HG03558 (cell line): Measurements from ENCODE around the gene MARK2.
"Not testable (repeated sequence)": the region's sequence is repeated elsewhere in the genome, so short reads cannot be mapped to it uniquely, and the experiment has no call there.

ENCODE experiments used
- ATAC-seq: cut with Tn5 transposase; IDR thresholded peaks from one replicate; pipeline ENCODE4 v1.9.1; 2021; ENCODE audit warnings: moderate number of reproducible peaks; ENCODE audit not compliant: unreplicated experiment; ENCODE audit errors: extremely low read depth

Gene MARK2

DNA sequence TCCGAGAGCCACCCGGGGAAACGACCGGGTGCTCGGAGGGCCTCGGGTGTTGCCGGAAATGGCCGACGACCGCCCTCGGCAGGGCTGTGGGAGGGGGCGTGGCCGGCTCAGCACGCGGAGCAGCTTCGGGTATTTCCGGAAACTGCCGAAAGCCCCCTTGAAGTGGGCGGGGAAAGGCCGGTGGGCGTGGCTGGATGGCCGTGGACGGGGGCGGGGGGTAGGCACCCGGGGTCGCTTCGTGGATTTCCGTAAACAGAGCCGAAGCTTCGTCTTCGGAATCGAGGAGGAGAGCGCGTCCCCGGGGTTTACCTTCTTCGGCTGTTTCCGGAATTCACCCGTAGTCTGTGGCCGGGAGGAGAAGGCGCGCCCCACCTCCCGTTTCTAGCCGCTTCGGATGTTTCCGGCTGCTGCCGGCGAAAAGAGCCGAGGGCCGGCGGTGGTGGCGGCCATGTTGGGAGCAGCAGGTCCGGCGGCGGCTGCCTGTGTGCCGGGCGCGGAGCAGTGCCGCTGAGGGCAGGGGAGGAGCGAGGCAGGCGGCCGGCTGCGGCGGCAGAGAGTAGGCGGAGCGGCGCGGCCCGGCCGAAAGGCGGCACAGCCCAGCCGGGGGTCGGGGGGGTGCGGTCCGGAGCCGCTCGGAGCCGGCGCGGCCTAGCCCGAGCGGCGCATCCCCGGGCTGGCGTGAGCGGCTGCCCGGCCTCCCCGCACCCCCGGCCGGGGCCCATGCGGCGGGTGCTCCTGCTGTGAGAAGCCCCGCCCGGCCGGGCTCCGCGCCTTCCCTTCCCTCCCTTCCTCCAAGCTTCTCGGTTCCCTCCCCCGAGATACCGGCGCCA, at the start of gene MARK2:
MARK2 (plus strand) TSS at position 433 of the 830 bp plus-strand sequence; CDS start at position 830, 397 bp downstream.
- peak; percentile 34 for ATAC-seq

DNA sequence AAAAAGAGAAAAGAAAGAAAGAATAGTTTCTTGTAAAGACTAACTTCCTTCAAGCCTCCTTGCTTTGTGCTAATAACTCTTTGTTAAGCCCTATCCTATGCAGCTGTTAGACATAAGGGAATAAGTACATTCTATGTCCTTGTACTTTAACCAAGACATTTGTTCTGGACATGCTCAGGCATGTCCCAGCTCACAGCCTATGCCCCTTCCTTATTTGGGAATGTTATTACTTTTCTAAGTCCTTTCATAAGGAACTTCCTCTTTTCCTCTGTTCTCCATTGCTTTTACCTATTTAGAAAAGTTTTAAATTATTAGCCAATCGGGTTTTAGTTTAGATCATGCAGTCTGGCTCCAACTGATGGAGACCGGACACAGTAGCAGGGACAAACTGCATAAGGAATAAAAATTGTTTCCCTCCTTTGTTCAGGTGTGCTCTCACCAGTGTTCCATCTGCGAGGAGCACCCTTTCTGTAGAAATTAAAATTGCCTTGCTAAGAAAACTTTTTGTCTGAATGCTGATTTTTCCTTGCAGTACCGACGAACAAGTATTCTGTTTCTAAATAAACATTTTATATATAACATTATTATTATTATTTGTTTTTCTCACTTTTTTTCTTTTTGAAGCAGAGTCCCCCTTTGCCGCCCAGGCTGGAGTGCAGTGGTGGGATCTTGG, 47.3 kb upstream of the MARK2 start:
- ATAC-seq, result no peak

DNA sequence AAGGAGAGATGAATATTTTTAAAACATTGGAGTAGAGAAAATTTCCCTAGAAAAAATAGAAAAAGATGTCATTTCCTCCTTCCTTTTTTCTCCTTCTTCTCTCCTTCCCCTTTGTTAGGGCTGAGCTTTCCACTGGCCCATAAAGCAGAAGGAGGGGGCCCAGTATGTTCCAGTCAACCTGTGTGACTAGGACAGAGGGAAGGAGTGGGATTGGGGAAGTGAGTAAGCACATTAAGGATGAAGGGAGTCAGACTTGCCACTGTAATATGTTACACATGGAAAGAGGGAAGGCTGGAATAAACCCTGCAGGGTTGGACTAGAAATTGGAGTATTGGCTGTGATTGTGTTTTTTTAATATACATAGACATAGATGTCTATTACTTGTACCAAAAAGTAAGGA, 45.7 kb upstream of the MARK2 start:
- ATAC-seq, result no peak

DNA sequence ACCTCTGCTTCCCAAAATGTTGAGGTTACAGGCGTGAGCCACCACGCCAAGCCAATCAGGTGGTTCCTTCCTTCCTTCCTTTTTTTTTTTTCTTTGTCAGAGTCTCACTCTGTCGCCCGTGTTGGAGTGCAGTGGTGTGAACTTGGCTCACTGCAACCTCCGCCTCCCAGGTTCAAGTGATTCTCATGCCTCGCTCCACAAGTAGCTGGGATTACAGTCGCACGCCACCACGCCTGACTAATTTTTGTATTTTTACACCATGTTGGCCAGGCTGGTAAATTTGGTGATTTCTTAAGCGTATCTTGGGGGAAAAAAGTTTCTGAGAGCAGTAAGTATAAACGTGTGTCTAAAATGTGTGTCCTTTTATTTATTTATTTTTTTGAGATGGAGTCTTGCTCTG, 43.8 kb upstream of the MARK2 start:
- no peak for ATAC-seq

DNA sequence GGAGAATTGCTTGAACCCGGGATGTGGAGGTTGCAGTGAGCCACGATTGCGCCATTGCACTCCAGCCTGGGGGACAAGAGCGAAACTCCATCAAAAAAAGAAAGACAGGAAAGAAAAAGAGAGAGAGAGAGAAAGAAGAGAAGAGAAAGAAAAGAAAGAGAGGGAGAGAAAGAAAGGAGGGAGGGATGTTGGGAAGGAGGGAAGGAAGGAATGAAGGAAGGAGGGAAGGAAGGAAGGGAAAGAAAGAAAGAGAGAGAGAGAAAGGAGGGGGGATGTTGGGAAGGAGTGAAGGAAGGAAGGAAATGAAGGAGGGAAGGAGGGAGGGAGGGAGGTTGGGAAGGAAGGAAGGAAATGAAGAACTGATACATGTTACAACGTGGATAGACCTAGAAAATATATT, 38.0 kb upstream of the MARK2 start:
- no peak for ATAC-seq

DNA sequence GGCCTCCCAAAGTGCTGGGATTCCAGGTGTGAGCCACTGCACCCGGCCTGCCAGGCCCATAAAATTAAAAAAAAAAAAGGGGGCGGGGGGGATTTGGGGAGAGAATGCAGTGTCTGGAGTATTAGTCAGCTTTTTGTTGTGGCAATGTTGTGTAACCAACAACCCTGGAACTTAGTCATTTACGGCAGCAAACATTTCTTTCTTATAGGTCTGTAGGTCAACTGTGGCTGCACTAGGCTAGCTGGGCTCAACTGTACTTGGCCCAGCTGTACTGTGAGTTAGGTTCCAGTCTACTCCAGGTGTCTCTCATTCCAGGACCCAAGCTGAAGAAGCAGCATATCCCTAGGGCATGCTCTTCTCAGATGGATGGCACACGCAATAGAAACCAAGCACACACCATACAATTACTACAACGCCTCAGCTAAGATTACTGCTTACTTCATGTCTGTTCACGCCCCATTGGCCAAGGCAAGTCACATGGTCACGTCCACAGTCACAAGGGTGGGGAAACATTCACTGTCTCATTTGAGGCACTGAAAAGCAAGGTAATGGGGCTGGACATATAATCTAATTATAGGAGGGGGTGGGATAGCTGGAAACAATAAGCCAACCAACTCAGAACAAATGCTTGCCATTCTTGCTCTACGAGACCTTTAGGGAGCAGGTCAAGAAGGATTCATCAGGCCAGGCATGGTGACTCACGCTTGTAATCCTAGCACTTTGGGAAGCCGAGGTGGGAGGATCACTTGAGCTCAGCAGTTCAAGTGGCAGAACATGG, 36.1 kb upstream of the MARK2 start:
- ATAC-seq, result no peak

DNA sequence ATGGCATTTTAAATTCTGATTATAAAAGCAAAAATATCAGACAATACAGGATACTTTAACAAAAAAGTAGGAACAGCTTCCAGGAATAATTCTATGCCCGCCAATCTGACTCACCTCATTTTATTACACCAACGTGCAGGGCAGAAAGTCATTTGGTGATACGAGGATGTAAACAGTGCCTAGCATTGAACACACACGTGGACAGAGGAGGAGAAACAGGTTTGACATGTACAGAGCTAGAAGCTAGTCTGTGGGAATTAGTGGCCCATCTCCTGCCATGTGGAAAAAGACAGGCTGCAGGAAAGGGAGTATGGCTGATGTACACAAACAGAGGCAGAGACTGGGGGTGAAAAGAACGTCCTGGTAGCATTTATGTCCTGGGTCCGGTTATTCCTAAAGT, 34.7 kb upstream of the MARK2 start:
- no peak for ATAC-seq

DNA sequence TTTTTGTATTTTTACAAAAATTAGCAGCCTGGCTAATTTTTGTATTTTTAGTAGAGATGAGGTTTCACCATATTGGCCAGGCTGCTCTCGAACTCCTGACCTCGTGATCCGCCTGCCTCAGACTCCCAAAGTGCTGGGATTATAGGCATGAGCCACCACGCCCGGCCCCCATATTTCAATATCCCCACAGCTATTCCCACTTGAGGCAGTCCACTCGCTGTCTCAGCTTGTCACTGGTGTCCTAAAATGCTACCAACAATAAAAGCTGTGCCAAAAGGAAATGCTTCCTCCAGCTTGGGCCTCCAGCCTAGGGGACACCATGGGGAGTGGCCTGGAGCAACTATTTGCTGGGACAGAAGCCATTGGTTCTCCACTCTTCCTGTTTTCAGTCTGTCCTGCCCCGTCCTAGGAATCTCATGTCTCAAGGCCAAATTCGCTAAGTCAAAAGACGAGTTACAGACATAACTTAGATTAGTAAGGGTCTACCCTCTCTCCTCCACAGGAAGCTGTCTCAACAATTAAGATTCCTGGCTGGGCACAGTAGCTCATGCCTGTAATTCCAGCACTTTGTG, 33.0 kb upstream of the MARK2 start:
- ATAC-seq, result no peak

DNA sequence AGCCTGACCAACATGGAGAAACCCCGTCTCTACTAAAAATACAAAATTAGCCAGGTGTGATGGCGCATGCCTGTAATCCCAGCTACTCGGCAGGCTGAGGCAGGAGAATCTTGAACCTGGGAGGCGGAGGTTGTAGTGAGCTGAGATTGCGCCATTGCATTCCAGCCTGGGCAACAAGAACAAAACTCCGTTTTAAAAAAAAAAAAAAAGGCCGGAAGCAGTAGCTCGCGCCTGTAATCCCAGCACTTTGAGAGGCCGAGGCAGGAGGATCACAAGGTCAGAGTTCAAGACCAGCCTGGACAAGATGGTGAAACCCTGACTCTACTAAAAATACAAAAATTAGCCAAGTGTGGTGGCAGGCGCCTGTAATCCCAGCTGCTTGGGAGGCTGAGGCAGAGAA, 28.5 kb upstream of the MARK2 start:
- not testable (repeated sequence) for ATAC-seq

DNA sequence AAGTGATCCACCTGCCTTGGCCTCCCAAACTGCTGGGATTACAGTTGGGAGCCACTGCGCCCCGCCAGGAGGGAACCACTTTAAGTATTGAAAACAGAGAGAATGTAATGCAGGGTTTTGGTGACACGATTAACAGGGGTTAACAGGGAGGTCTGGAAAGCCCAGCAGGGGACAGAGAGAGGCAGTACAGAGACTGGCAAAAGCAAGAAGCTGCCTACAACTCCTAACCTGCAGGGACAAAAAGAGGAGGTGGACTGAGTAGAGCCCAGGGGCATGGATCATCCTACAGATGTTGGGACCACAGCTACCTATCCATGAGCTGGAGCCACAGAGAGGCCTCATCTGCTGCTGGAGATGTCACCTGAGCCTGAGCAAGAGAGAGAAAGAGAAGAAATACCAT, 27.4 kb upstream of the MARK2 start:
- no peak for ATAC-seq

DNA sequence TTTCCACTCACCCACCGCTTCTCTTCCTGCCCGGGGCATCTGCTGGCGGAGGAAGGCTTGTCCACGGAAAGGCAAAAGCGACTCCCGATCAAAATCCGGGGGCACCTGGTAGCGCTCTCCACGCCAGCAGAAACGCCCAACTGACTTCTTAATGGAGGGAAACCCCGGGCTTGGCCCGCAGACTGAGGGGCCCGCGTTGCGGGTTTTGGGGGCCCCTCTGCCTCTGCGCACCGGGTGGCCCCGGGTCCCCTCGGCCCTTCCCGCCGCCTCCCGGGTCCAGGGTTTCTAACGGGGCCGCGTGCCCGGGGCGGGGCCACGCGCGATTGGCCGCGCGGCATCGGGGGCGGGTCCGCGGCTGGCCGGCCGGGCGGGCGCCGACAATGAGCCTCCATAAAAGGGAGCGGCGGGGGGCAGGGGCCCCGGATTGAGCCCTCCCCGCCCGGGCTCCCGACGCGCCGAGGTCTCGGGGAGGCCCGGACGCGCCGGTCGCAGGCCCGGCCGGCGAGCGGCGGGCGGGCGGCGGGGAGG, 25.8 kb upstream of the MARK2 start, which contains the start of gene SPINDOC:
SPINDOC (plus strand) TSS at position 422 of the 528 bp plus-strand sequence. CDS start 231 bp downstream, outside the sequence.
- ATAC-seq, result no peak

DNA sequence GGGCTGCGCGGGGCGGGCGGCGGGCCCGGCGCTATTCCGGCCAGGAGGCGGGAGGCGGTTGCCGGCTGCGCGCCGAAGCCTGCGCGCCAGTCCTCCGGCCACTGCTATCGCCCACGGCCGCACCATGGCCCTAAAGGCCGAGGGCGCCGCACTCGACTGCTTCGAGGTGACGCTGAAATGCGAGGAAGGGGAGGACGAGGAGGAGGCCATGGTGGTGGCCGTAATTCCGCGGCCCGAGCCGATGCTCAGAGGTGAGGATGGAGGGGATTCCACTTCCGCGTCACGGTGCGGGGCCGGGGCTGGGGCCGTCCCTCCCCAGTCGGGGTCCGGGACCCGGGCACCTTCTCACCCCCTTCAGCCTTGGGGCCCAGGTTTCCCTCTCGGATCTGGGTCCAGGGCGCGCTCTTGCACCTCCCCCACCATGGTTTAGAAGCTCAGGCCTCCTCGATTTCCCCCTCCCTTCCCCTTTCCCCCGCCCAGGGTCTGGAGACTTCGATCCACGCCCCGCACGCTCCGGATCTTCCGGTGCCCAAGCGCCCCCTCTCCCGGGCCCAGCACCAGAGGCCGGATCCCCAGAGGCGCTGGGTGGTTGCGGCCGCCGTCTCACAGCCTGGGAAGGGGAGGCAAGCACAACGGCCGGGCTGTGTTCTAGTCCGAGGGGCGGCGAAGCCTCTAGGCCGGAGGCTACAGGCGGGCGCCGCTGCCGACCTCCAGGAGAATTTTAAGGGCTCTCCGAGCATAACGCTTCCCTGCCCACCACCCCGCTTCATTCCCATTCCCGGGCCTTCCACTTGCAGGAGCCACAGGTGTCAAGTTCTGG, 25.1 kb upstream of the MARK2 start:
- ATAC-seq, result no peak

DNA sequence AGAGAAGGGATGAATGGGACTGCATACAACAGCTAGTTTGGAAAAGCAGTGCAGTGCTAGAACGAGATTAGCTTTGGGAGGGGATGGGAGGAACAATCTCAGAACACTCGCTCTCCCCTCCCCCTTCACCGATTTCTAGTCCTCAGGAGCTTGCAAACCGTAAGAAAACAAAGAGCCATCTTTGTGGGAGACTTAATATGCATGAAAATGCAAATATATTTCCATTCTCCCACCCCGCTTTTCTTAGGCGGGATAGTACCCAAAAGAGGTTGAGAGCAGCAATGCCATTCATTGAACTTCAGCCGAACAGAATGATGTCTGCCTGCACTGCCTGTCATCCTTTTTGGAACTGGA, 24.6 kb upstream of the MARK2 start:
- no peak for ATAC-seq

DNA sequence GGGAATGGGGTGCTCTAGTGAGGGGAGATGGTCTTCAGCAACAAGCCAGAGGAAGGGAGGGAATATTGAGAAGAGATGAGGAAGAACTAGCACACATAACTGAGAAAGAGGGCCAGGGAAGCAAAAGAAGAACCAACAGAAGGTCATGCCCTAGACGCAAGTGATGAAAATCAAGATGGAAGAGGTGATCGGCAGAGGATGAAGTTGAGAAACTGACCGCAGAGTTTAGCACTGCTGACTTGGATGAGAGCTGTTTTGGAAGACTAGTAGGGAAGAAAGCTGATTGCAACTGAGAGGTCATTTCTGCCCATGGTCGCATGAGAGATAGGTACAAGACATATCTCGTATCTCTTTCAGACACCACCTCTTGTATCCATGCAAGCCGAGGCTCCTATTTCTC, 22.7 kb upstream of the MARK2 start:
- no peak for ATAC-seq

DNA sequence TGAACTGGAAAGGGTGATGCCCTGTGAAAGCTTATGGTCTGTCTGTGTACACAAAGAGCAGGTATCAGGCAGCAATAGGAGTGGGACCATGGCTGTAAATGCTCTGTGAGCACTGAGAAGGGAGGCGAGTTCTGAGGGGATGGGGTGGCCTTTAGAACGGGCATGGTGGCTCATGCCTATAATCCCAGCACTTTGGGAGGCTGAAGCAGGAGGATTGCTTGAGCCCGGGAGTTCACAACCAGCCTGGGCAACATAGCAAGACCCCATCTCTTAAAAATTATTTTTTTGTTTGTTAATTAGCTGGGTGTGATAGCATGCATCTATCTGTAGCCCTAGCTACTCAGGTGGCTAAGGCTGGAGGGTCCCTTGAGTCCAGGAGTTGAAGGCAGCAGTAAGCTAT, 22.2 kb upstream of the MARK2 start:
- ATAC-seq, result no peak

DNA sequence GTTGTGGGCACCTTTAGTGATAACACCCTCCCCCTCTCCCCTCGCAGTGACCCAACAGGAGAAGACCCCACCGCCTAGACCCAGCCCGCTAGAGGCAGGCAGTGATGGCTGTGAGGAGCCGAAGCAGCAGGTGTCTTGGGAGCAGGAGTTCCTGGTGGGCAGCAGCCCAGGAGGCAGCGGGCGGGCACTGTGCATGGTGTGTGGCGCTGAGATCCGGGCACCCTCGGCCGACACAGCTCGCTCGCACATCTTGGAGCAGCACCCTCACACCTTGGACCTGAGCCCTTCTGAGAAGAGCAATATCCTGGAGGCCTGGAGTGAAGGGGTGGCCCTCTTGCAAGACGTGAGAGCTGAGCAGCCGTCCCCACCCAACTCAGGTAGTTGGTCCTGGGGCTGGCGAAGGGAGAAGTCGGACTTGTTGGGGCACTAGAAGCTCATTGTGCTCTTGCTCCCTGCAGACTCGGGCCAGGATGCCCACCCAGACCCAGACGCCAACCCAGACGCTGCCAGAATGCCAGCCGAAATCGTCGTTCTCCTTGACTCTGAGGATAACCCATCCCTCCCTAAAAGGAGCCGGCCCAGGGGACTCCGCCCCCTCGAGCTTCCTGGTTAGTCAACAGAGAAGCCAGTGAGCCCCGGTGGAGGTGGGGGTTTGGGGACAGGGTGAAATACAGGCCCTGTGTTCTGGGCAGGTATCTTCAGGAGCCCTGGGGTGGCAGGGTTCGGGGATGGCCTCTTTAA, 21.0 kb upstream of the MARK2 start:
- no peak for ATAC-seq

DNA sequence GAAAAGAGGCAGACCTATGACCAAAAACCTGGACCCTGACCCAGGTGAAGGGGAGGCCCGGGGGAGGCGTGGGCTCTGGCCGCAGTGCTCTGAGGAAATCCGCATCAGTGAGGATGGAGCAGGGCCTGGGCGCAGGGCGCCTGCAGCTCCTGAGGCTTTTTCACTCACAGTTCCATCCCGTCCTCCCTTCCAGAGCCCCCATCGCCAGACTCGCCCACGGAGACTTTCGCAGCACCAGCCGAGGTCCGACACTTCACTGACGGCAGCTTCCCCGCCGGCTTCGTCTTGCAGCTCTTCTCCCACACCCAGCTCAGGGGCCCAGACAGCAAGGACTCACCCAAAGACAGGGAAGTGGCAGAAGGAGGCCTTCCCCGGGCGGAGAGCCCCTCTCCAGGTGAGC, 20.3 kb upstream of the MARK2 start:
- ATAC-seq, result no peak

DNA sequence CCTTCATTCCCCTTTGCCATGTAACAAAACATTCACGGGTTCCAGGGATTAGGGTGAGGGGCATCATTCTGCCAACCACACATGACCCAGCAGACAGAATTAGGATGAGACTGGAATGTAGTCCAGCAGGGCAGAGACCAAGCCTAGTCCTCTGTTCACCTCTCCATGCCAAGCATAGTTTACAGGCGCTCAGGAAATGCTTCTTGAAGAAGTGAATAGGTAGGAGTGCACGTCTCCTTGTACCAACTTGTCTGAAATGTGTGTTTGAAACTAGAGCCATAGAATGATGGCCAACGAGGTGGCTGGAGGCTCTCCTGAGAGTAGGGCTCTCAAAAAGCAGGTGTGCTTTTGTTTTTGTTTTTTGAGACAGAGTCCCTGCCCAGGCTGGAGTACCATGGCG, 17.5 kb upstream of the MARK2 start:
- no peak for ATAC-seq
